DND-41 (cell line): Measurements from ENCODE around the gene NUP35.

Experiments
- ATAC-seq: fragments of 200-7000 bp; cut with Tn5 transposase; 3 replicates; pipeline ENCODE4 v1.9.1; 2021; ENCODE audit warnings: low read depth; ENCODE audit not compliant: insufficient read depth
- DNase-seq: peaks from one replicate; pipeline ENCODE4 v3.0.0-alpha.2; 2020
- H2AFZ ChIP-seq: 2 replicates; pipeline ENCODE4 v1.6.0; 2012; ENCODE audit warnings: low read depth, low read length
- H3K27ac ChIP-seq: 2 replicates; pipeline ENCODE4 v1.5.1; 2012; ENCODE audit warnings: low read length, inconsistent platforms
- H3K27me3 ChIP-seq: fragments of 200-600 bp; sonication (generic); 2 replicates; pipeline ENCODE4 v1.6.0; 2012; ENCODE audit warnings: low read length, mild to moderate bottlenecking, inconsistent platforms; ENCODE audit not compliant: insufficient read depth, poor library complexity
- H3K36me3 ChIP-seq: 2 replicates; pipeline ENCODE4 v1.5.1; 2012; ENCODE audit warnings: low read length, inconsistent platforms; ENCODE audit not compliant: insufficient read depth
- H3K4me1 ChIP-seq: 2 replicates; pipeline ENCODE4 v1.5.1; 2012; ENCODE audit warnings: mild to moderate bottlenecking, low read length; ENCODE audit not compliant: insufficient read depth
- H3K4me2 ChIP-seq: 2 replicates; pipeline ENCODE4 v1.6.0; 2012; ENCODE audit warnings: mild to moderate bottlenecking, moderate library complexity, low read length, inconsistent platforms; ENCODE audit not compliant: insufficient read depth
- H3K4me3 ChIP-seq, 2 experiments: fragments of 200-600 bp in 1 of 2; shearing (Covaris generic) in 1 of 2; 2 replicates each; pipeline ENCODE4 v1.5.1; 2012 to 2016; ENCODE audit warnings: inconsistent platforms in 2 of 2, low read length in 2 of 2, mild to moderate bottlenecking in 2 of 2, low read depth in 1 of 2, moderate library complexity in 1 of 2
- H3K79me2 ChIP-seq: 2 replicates; pipeline ENCODE4 v1.6.0; 2012; ENCODE audit warnings: low read length, inconsistent platforms; ENCODE audit not compliant: insufficient read depth
- H3K9ac ChIP-seq: 2 replicates; pipeline ENCODE4 v1.6.0; 2012; ENCODE audit warnings: low read depth, mild to moderate bottlenecking, inconsistent platforms, low read length, moderate library complexity
- H3K9me3 ChIP-seq: 2 replicates; pipeline ENCODE4 v1.5.1; 2012; ENCODE audit warnings: low read length, moderate library complexity, mild to moderate bottlenecking, inconsistent platforms; ENCODE audit not compliant: insufficient read depth, severe bottlenecking
- H4K20me1 ChIP-seq: 2 replicates; pipeline ENCODE4 v1.6.0; 2012; ENCODE audit warnings: low read length; ENCODE audit not compliant: insufficient read depth
- CTCF ChIP-seq: IDR thresholded peaks from 2 replicates; pipeline ENCODE4 v1.5.1; 2012; ENCODE audit warnings: borderline replicate concordance, low read length, moderate library complexity, mild to moderate bottlenecking; ENCODE audit not compliant: poor library complexity, severe bottlenecking; ENCODE audit errors: extremely low read depth
- EZH2 ChIP-seq: IDR thresholded peaks from 3 replicates; pipeline ENCODE4 v1.6.1; 2012; ENCODE audit warnings: borderline replicate concordance, low read depth, mild to moderate bottlenecking, moderate library complexity, low read length, inconsistent platforms; ENCODE audit not compliant: severe bottlenecking

NUP35 gene

DNA sequence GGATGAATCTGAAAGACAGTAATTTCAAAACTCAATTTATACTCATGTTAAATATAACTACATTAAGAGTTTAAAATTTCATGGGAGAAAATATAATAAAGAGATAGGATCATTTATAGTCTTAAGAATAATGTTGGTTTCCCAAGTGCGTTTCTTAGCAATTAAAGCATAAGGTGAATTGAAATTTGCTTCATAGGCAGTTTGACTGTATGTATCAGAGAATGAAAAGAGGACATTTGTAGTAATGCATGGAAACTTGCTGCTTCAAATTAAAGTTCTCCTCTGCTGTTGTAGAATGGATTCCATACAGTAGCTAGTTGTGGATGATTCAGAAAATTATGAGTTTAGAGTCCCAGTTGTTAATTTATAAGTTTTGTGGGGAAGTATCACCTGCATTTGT is 68.1 kb downstream of the NUP35 start:
- H3K4me3 ChIP-seq: no peak overlapping the region
- H4K20me1 ChIP-seq: no peaks in the 10 kb centered on the region
- no peak overlapping the region for H3K9ac ChIP-seq
- H3K4me1 ChIP-seq: no peaks in the 10 kb centered on the region
- no peaks in the 10 kb centered on the region for H3K27me3 ChIP-seq
- H3K79me2 ChIP-seq: no peaks in the 10 kb centered on the region
- no peak overlapping the region for H2AFZ ChIP-seq
- H3K4me2 ChIP-seq: no peak overlapping the region
- no peak for ATAC-seq
- H3K9me3 ChIP-seq: no peaks in the 10 kb centered on the region
- no peak for DNase-seq
- H3K27ac ChIP-seq: no peak overlapping the region
- peaks cover 50% of the 10 kb centered on the region for H3K36me3 ChIP-seq
- TF ChIP-seq EZH2 (no peak), CTCF (no peak)

- H3K4me2 ChIP-seq: no peak overlapping the region
- no peak for DNase-seq
- no peak overlapping the region for H3K4me3 ChIP-seq
- ATAC-seq: no peak; the same call in 2 of the 3 replicates
- H3K27me3 ChIP-seq: no peaks in the 10 kb centered on the region
- H3K4me1 ChIP-seq: no peaks in the 10 kb centered on the region
- no peak for TF ChIP-seq CTCF
- no peak for TF ChIP-seq EZH2
- no peak overlapping the region for H3K9ac ChIP-seq
- H3K27ac ChIP-seq: no peak overlapping the region
- H3K9me3 ChIP-seq: no peaks in the 10 kb centered on the region
- no peaks in the 10 kb centered on the region for H4K20me1 ChIP-seq
- no peaks in the 10 kb centered on the region for H3K79me2 ChIP-seq
- no peak overlapping the region for H2AFZ ChIP-seq
- peaks cover 37% of the 10 kb centered on the region; the same call in 1 of the 2 replicates for H3K36me3 ChIP-seq
These were observed 69.7 kb downstream of the NUP35 start for GRCh38 chr2:183193904-183194303.

- no peak overlapping the region for H3K9ac ChIP-seq
These were observed 71.2 kb downstream of the NUP35 start for GRCh38 chr2:183195397-183195796.

More at GRCh38 chr2:183195397-183195796, 71.2 kb downstream of the NUP35 start:
- H3K27me3 ChIP-seq: no peaks in the 10 kb centered on the region
- peaks cover 22% of the 10 kb centered on the region; the same call in 1 of the 2 replicates for H3K36me3 ChIP-seq
- H4K20me1 ChIP-seq: no peaks in the 10 kb centered on the region
- DNase-seq (no peak), ATAC-seq (no peak)
- no peaks in the 10 kb centered on the region for H3K79me2 ChIP-seq
- no peaks in the 10 kb centered on the region for H3K4me1 ChIP-seq
- H3K9me3 ChIP-seq: no peaks in the 10 kb centered on the region
- no peak overlapping the region for H3K27ac ChIP-seq
- no peak for TF ChIP-seq CTCF
- no peak for TF ChIP-seq EZH2
- no peak overlapping the region for H2AFZ ChIP-seq
- H3K4me3 ChIP-seq: no peak overlapping the region
- H3K4me2 ChIP-seq: no peak overlapping the region
